ENCODE data around the gene EFL1.

Gene EFL1

DNA sequence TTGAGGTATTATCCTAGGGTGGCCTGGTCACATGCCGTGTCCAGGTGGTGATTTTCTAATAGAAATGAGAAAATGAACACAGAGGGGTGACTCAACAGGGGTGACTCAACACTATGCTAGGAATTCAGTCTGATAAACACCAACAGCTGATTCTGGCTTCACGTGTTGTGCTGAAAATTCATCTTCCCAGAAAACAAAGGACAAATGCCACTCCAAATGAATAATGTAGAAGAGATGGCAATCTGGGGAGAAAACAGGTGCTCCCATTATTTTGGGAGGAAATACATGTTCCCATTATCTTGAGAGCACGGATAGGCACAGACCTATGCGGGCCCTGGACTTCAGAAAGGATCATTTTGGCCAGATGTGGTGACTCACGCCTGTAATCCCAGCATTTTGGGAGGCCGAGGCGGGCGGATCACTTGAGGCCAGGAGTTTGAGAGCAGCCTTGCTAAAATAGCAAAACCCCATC is 115.5 kb downstream of the EFL1 start:
- no peak for DNase-seq

- DNase-seq = no peak
Observed at GRCh38 chr15:82146576-82146975, 116.0 kb downstream of the EFL1 start.

GRCh38 chr15:82143390-82144385 is 118.8 kb downstream of the EFL1 start:
- no peak for DNase-seq

DNA sequence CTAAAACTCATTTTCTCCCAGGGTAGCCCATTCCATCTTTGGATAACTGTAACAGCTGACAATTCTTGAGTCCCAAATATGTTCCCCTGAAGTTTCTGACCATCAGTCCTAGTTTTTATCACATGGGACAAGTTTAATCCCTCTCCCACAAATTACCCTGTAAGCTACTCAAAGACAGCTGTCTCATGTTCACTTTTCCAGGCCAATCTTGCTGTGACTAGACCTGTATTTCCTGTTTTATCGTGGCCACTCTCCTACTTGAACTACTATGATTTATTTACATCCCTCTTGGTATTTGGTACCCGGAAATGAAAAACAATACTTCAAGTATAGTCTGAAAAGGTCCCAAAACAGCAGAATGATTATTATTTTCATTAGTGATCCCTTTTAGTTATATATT is 121.6 kb downstream of the EFL1 start:
- DNase-seq = no peak

GRCh38 chr15:82139823-82140268 is 122.7 kb downstream of the EFL1 start:
- DNase-seq = peak; percentile 86

GRCh38 chr15:82138306-82138705 is 124.2 kb downstream of the EFL1 start:
- no peak for DNase-seq

GRCh38 chr15:82137261-82137660 is 125.3 kb downstream of the EFL1 start:
- DNase-seq = no peak

DNA sequence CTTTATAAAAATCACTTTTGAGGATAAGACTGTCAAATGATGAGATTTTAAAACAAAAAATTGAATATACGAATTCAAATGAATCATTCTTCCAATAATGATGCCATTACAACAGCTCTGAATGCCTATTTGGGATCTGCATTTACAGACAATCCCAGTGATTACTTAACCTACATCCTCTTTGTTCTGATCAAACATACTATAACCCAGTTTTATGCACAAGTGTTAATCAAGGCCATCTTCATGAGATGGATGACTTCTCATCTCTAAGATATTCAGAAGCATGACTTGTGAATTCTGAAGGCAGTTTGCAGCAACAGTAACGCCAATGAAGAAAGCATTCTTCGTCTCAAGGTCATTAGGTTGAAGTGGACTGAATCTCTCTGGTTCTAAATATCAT is 126.4 kb downstream of the EFL1 start:
- no peak for DNase-seq

- DNase-seq = no peak
Observed at GRCh38 chr15:82135638-82136037, 126.9 kb downstream of the EFL1 start.

DNA sequence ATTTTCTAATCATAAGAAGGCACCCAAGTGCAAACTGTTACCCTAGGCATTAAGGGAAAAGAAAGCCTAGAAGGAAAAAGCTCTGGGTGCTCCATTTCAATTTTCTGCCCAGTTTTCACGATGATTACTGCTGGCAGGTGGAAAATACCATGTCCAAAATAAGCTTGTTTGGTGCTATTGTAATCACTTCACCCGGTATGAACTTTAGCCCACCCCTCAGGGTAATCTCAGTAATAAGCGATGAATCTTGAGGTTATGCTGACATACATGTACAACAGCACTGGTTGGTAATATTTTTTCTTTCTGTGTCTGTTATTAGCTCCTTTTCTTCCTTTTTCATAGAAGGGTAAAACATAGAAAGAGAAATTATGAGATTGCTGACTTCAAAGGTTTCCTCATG is 128.1 kb downstream of the EFL1 start:
- peak; percentile 8 for DNase-seq

DNA sequence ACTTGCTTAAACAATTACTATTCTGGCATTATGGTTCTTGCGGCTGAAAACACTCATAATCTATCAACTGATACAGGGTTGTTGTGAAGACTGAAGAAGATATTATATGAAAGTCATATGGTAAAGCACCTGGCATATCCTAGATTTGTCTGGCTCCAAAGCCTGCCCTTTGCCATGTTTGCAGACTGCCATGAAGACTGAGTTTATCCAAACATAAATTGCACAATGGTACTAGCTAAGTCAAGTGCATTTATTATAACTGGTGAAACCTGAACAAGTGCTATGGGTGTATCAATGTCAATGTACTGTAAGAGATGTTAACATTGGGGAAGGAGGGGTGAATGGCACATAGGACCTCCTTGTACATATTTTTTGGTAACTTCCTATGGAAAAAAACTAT is 129.3 kb downstream of the EFL1 start:
- no peak for DNase-seq

DNA sequence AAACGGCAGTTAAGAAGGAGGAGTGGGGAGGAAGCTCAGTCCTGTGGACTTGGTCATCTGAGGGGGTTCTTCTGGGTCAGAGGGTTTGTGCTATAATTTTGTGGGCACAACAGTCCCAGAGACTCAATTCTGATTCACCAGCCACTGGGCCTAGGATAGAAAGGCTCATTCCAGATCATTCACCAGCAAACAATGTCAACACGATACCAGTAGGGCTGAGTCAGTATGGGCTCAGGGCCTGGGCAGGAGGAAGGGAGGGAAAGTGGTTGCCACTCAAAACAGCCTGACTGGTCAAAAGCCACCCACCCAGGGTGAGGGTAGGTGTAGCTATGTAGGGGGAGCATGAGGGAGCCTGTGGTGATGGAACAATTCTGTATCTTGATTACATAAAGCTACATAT is 129.8 kb downstream of the EFL1 start:
- DNase-seq = no peak

DNA sequence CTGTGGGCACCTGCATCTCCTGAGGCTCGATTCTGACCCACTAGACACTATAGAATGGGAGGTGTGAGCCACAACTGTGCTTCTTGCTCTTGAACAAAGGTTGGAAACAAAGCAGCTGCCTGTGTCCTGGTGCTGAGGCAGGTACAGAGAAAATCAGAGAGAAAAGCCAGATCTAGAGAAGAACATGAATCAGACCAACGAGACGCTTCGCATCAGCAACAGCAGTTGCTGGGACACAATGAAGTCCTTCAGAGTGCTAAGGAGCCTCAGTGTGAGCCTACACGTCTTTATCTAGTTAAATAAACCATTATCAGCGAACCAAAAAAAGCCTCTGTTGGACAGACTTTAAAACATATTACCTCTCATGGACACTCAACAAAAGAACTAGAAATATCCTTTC is 130.4 kb downstream of the EFL1 start:
- no peak for DNase-seq

DNA sequence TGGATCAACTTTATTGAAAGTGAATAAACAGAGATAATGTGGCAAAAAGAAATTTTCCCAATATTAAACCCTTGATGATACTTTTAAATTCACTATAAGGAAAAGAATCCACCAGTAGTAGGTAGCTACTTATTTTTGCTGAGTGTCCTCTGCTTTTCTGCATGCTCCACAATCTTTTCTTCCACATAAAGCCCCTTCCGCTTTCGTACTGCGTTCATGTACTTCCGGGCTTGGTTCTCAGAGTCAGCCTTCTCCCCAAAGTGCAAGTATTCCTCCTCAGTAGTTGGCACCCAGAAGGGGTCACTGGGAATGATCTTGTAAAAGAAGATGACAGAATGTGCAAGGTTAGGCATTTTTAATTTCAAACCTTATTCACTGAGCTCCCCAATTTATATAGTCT is 132.3 kb downstream of the EFL1 start:
- no peak for DNase-seq

GRCh38 chr15:82129761-82130160 is 132.8 kb downstream of the EFL1 start:
- peak; percentile 19 for DNase-seq

DNA sequence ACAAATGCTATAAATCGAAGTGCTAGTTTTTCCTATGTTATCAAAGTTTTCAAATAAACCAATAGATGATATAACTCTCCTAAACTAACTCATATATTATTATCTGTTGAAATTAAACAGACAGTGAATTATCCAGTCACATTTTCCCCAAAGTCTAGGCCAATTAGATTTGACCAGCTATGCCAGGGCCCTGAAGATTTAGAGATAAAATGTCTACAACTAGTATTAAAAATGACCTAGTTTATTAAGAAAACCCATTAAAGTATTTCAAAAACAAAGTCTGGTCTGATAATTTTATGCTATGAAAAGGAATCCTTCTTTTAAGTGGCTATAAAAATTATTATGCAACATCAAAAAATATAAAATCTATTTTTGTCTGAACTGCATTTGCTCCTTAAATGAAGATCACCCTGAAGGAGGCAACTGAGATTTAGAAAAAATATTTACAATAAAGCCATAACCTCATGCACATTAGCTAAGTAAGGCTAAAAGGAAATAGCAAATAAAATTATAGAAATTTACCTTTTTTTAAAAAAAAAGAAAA is 133.3 kb downstream of the EFL1 start:
- no peak for DNase-seq

DNA sequence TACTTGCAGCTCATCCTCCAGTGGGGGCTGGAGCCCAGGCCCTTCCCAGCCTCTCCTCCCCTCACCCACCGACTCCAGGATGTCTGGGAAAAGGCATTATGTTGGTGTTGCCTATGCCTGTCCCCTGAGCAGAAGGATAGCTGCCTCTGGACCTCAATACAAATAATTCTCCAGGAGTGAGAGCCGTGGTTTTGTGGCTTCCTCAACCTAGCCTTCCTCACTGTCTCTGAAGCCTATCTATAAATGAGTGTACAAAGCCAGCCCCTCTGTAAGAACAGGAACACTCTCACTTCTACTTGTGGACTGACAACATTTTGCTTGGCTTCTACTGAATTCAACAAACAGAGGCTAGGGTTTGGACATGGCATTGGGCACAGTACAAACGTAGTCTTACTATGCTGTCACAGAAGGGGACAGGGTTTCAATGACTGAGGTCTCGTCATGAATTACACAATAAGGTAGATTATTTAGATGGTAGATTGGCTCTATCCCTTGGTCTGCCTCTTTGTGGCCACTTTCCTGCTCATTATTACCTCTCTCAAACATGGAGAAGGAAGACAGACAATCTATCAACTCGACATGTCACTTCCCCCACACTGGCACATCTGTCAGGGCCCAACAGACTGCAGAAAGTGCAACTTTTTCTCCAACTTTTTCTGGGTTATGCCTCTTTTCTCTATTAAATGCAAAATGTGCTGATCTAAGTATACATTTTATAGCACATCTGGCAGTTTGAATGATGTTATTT is 134.0 kb downstream of the EFL1 start:
- no peak for DNase-seq

- DNase-seq = no peak
Observed at GRCh38 chr15:82127581-82127980, 135.0 kb downstream of the EFL1 start.

GRCh38 chr15:82126346-82126745 is 136.2 kb downstream of the EFL1 start:
- no peak for DNase-seq

DNA sequence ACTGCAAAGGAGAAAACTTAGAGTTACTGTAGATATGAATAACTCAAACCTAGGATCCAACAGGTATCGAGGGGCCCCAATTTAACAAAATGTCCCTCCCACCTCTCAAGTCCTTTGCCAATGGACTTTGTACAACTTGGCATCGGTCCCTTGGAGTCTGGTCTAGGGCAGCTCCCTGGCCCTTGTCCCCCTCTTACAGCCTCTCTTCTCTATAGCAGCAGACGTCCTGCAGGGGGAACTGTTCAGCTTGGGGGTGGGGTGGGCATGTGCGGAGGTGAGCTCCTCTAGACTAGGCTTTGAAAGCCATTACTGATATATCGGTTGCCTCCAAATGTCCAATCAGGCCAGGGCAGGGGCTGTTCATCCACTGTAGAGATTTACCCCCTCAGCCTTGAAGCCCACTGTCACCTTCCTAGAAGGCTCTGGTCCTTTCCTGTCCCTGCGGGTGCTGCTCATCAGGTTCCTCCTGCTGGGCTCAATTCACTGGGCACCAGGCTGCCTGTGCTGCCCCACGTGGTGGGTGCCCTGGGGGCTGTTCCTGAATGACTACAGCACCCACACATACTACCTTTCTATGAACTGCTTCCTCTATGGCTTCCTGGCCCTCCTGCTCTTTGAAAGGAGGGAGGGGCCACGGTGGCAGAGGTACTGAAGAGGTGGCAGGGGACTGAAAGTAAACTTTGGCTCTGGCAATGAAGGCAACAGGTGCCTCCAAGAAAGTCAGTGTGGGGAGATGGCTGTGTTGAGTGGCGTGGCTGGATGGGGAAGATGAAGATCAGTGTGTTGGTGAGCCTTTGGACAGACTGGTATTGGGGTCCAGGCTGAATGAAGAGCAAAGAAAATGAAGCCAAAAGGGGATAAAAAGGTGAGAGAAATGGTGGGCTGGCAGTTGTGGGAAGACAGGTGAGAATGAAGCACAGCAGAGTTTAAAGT is 137.9 kb downstream of the EFL1 start:
- DNase-seq = no peak

DNA sequence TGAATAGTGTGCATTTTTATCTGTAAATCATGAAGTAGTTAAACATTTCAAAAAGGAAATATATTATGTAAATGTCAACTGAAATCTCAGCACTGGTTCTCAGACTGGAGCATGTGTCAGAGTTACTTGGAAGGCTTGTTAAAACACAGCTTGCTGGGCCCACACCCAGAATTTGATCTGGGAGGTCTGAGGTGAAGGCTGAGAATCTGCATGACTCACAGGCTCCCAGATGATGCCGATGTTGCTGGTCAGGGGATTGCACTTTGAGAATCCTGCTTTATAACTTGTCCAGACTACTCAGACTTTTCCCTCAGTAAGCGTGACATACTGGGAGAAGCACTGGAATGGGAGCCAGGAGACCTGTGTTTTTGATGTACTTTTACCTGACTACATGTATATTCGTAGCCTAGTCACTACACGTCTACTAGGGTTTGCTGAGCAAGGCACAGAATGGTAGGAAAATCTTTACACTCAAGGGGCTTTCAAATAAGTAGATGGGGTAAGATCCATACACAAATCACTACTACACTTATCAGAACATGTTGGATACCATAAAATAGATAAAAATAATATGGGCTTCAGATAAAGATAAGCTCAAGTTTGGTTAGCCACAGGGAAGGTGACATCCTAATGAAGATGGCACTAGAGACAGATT is 139.7 kb downstream of the EFL1 start:
- DNase-seq = peak; percentile 19

DNA sequence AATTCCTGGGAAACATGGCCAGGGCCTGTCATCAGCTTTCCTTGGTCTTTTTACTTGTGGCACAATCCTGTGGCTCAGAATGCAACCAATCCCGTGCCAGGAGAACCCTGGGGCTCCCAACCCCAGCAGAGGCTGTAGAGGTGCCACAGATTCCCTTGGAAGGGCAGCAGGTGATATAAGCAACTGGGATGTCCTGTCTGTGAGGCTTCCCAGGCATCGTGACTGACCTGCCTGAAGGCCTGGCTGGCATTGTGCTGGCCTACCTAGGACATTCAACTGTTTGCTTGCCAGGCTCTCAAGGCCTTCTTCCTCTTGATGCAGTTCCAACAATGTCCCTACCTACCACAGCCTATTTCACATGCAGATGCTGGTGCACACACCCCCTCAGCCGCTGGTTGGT is 144.5 kb downstream of the EFL1 start:
- DNase-seq = no peak

Data from eye (tissue), 1 donor.